ENCODE results near the gene HNF4A. TPM values are rescaled to one million over a fixed set of nuclear protein-coding genes. Genes with fewer than 3 reads are reported as not detected.

HNF4A gene
- total and polyA plus RNA-seq, 2 of the 13 experiments (the other 11 are each of a cell fraction or from before 2014, with no cell fraction given) = 80.9 to 169 TPM

DNA sequence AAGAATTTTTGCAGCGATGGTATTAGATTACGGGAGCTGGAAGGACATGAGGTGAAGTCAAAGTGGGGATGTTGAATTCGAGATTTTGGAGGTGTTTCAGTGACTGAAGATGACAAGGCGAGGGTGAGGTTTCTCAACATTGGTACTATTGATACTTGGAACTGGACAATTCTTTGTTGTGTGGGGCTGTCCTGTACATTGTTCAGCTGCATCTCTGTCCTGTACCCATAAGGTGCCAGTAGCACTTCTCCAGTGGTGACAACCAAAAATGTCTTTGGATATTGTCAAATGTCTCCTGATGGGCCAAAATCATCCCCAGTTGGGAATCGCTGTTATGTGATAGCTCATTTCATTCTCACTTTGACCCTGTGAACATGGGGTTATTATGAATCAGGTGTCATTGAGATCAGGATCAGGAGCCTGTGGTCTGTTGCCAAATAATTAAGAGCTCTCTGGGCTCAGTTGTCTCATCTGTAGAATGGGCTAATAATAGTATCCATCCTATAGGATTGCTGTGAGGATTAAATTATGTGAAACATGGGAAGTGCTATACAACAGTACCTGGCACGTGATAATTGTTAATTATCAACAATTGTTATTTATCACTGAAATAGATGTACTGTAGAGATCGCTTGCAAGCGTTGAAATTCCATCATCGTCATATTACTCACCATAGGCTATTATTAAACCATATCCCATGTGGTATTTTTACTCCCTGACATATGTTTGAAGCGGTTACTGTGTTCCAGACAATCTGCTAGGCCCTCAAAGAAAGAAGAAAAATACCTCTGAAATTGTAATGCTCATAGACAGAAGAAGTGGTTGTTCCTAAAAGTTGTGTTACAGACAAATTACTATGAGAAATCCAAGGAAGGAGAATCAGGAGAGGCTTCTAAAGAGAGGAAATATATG lies 71.6 kb downstream of the HNF4A start (continued):
- TF ChIP-seq ZNF749 (CRISPR knock-in tag; IDR thresholded peaks at IDR 0.05; ENCODE audit: borderline replicate concordance) (0 out of 2 replicates have a peak, but pooled peaks have one; percentile 15), POLR2AphosphoS5 (IDR thresholded peaks at IDR 0.05; ENCODE audit: low read depth, low read length) (peak; percentile 29; the same call in 1 of the 2 replicates), RCOR2 (CRISPR knock-in tag; IDR thresholded peaks at IDR 0.05) (peak; percentile 64; the same call in 1 of the 2 replicates), CHD4 (IDR thresholded peaks at IDR 0.05; ENCODE audit: borderline replicate concordance, low read length) (peak; percentile 97; the same call in 1 of the 2 replicates), ZNF816 (CRISPR knock-in tag; IDR thresholded peaks at IDR 0.05; ENCODE audit: borderline replicate concordance) (0 out of 2 replicates have a peak, but pooled peaks have one; percentile 34), MED1 (CRISPR knock-in tag; IDR thresholded peaks at IDR 0.05) (0 out of 2 replicates have a peak, but pooled peaks have one; percentile 13), ZMYM3 (CRISPR knock-in tag; IDR thresholded peaks at IDR 0.05) (peak; percentile 91), ZNF430 (CRISPR knock-in tag; IDR thresholded peaks at IDR 0.05) (0 out of 2 replicates have a peak, but pooled peaks have one; percentile 38)
- TF ChIP-seq, protein P1, sequence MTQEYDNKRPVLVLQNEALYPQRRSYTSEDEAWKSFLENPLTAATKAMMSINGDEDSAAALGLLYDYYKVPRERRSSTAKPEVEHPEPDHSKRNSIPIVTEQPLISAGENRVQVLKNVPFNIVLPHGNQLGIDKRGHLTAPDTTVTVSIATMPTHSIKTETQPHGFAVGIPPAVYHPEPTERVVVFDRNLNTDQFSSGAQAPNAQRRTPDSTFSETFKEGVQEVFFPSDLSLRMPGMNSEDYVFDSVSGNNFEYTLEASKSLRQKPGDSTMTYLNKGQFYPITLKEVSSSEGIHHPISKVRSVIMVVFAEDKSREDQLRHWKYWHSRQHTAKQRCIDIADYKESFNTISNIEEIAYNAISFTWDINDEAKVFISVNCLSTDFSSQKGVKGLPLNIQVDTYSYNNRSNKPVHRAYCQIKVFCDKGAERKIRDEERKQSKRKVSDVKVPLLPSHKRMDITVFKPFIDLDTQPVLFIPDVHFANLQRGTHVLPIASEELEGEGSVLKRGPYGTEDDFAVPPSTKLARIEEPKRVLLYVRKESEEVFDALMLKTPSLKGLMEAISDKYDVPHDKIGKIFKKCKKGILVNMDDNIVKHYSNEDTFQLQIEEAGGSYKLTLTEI (CRISPR knock-in tag; conservative IDR thresholded peaks at IDR 0.05) = no peak
- TF ChIP-seq, protein P2, sequence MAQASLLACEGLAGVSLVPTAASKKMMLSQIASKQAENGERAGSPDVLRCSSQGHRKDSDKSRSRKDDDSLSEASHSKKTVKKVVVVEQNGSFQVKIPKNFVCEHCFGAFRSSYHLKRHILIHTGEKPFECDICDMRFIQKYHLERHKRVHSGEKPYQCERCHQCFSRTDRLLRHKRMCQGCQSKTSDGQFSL (CRISPR knock-in tag; IDR thresholded peaks at IDR 0.05) = no peak
- TF ChIP-seq, protein P3, sequence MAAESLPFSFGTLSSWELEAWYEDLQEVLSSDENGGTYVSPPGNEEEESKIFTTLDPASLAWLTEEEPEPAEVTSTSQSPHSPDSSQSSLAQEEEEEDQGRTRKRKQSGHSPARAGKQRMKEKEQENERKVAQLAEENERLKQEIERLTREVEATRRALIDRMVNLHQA (CRISPR knock-in tag; IDR thresholded peaks at IDR 0.05) = no peak
- TF ChIP-seq, protein P4, sequence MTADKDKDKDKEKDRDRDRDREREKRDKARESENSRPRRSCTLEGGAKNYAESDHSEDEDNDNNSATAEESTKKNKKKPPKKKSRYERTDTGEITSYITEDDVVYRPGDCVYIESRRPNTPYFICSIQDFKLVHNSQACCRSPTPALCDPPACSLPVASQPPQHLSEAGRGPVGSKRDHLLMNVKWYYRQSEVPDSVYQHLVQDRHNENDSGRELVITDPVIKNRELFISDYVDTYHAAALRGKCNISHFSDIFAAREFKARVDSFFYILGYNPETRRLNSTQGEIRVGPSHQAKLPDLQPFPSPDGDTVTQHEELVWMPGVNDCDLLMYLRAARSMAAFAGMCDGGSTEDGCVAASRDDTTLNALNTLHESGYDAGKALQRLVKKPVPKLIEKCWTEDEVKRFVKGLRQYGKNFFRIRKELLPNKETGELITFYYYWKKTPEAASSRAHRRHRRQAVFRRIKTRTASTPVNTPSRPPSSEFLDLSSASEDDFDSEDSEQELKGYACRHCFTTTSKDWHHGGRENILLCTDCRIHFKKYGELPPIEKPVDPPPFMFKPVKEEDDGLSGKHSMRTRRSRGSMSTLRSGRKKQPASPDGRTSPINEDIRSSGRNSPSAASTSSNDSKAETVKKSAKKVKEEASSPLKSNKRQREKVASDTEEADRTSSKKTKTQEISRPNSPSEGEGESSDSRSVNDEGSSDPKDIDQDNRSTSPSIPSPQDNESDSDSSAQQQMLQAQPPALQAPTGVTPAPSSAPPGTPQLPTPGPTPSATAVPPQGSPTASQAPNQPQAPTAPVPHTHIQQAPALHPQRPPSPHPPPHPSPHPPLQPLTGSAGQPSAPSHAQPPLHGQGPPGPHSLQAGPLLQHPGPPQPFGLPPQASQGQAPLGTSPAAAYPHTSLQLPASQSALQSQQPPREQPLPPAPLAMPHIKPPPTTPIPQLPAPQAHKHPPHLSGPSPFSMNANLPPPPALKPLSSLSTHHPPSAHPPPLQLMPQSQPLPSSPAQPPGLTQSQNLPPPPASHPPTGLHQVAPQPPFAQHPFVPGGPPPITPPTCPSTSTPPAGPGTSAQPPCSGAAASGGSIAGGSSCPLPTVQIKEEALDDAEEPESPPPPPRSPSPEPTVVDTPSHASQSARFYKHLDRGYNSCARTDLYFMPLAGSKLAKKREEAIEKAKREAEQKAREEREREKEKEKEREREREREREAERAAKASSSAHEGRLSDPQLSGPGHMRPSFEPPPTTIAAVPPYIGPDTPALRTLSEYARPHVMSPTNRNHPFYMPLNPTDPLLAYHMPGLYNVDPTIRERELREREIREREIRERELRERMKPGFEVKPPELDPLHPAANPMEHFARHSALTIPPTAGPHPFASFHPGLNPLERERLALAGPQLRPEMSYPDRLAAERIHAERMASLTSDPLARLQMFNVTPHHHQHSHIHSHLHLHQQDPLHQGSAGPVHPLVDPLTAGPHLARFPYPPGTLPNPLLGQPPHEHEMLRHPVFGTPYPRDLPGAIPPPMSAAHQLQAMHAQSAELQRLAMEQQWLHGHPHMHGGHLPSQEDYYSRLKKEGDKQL (CRISPR knock-in tag; IDR thresholded peaks at IDR 0.05; ENCODE audit: low read depth) = no peak
